H1 (cell line): ENCODE results near the gene TMEM38A. TPM values are rescaled to one million over a fixed set of nuclear protein-coding genes. Genes with fewer than 3 reads are reported as not detected.

Source experiments
- CTCF ChIA-PET: fragments of 300-600 bp; sonication (Branson Sonifier 250); formaldehyde crosslinking; loops from one replicate; lab custom pipeline; 2021; ENCODE audit not compliant: partially characterized antibody; lab: Charles Lee
- POLR2A ChIA-PET: fragments of 300-600 bp; sonication (Branson Sonifier 250); formaldehyde crosslinking; loops from one replicate; lab custom pipeline; 2021; ENCODE audit warnings: inconsistent platforms; ENCODE audit not compliant: partially characterized antibody; lab: Charles Lee
- DNase-seq, 2 experiments: peaks; one replicate each; pipeline versions ENCODE4 v3.0.0 to v3.0.0-alpha.2; 2010 to 2022; ENCODE audit warnings: low spot score in 2 of 2, low read depth in 1 of 2, mixed read lengths in 1 of 2
- FAIRE-seq: peaks from 2 replicates; lab custom pipeline; 2011; peaks lifted over from hg19 to GRCh38; lab: Jason Lieb, UNC
- H2AFZ ChIP-seq: 2 replicates; pipeline ENCODE4 v1.8.1; 2012; ENCODE audit warnings: low read length, inconsistent platforms
- H2AK5ac ChIP-seq: 2 replicates; pipeline ENCODE4 v1.6.1; 2013; ENCODE audit warnings: low read depth, low read length
- H2BK120ac ChIP-seq: replicated peaks from 2 replicates; pipeline ENCODE3; 2013; ENCODE audit warnings: low read depth, low read length, inconsistent platforms
- H2BK12ac ChIP-seq: 2 replicates; pipeline ENCODE4 v1.6.1; 2013; ENCODE audit warnings: low read depth, low read length
- H2BK15ac ChIP-seq: 2 replicates; pipeline ENCODE4 v1.6.1; 2013; ENCODE audit warnings: low read length
- H2BK20ac ChIP-seq: 2 replicates; pipeline ENCODE4 v1.6.1; 2013; ENCODE audit warnings: low read length
- H2BK5ac ChIP-seq: 2 replicates; pipeline ENCODE4 v1.6.1; 2013; ENCODE audit warnings: low read depth, low read length
- H3K14ac ChIP-seq: 2 replicates; pipeline ENCODE4 v1.6.1; 2013; ENCODE audit warnings: inconsistent platforms; ENCODE audit not compliant: insufficient read length
- H3K18ac ChIP-seq: 2 replicates; pipeline ENCODE4 v1.6.1; 2013; ENCODE audit warnings: low read length; ENCODE audit errors: extremely low read depth
- H3K23ac ChIP-seq: 2 replicates; pipeline ENCODE4 v1.6.1; 2013; ENCODE audit warnings: inconsistent platforms; ENCODE audit not compliant: insufficient read length
- H3K23me2 ChIP-seq: 2 replicates; pipeline ENCODE4 v1.6.1; 2013; ENCODE audit warnings: low read depth, low read length
- H3K27ac ChIP-seq: 2 replicates; pipeline ENCODE4 v1.6.1; 2011; ENCODE audit warnings: low read depth, low read length, inconsistent platforms
- H3K27me3 ChIP-seq, 4 experiments: replicated peaks in 1 of 4; 1 replicate in 1 of 4; 2 replicates in 3 of 4; pipeline versions ENCODE4 v1.6.1 to v1.8.1; 2011 to 2013; ENCODE audit warnings: low read length in 3 of 4, mild to moderate bottlenecking in 3 of 4, inconsistent platforms in 2 of 4, mixed read lengths in 2 of 4, moderate library complexity in 1 of 4; ENCODE audit not compliant: control insufficient read depth in 3 of 4, insufficient read depth in 3 of 4; ENCODE audit errors: extremely low read depth in 1 of 4
- H3K36me3 ChIP-seq, 4 experiments: 2 replicates each; pipeline versions ENCODE4 v1.6.1 to v1.8.1; 2011 to 2013; ENCODE audit warnings: mild to moderate bottlenecking in 4 of 4, low read length in 3 of 4, moderate library complexity in 2 of 4, control low read depth in 1 of 4, inconsistent platforms in 1 of 4; ENCODE audit not compliant: insufficient read depth in 4 of 4, control insufficient read depth in 2 of 4
- H3K4ac ChIP-seq: replicated peaks from 2 replicates; pipeline ENCODE3; 2013; ENCODE audit warnings: low read length, low read depth, mixed read lengths, inconsistent platforms; ENCODE audit not compliant: insufficient read length
- H3K4me1 ChIP-seq, 4 experiments: replicated peaks in 1 of 4; 1 replicate in 1 of 4; 2 replicates in 3 of 4; pipeline versions ENCODE4 v1.6.1 to v1.8.1; 2011 to 2013; ENCODE audit warnings: low read length in 3 of 4, inconsistent platforms in 2 of 4, mixed read lengths in 1 of 4; ENCODE audit not compliant: insufficient read depth in 4 of 4, control insufficient read depth in 3 of 4
- H3K4me2 ChIP-seq, 2 experiments: 2 replicates each; pipeline versions ENCODE4 v1.6.1 to v1.8.1; 2011 to 2013; ENCODE audit warnings: low read depth in 2 of 2, low read length in 2 of 2, control low read depth in 1 of 2, inconsistent platforms in 1 of 2, mild to moderate bottlenecking in 1 of 2; ENCODE audit not compliant: insufficient read depth in 1 of 2
- H3K4me3 ChIP-seq, 4 experiments: fragments of 200-600, 300-600 bp in 1 of 4; sonication (generic), shearing (Covaris generic), sonication (Bioruptor Twin) in 1 of 4; 2 replicates each; pipeline versions ENCODE4 v1.5.1 to v1.8.1; 2011 to 2016; ENCODE audit warnings: low read length in 4 of 4, low read depth in 3 of 4, control low read depth in 2 of 4, inconsistent platforms in 2 of 4, mild to moderate bottlenecking in 2 of 4, mixed read lengths in 1 of 4, moderate library complexity in 1 of 4; ENCODE audit not compliant: insufficient read depth in 2 of 4; ENCODE audit errors: extremely low read depth in 1 of 4
- H3K56ac ChIP-seq: replicated peaks from 2 replicates; pipeline ENCODE3; 2013; ENCODE audit warnings: low read depth, mild to moderate bottlenecking, mixed read lengths, low read length, inconsistent platforms; ENCODE audit not compliant: insufficient read length
- H3K79me1 ChIP-seq: 2 replicates; pipeline ENCODE4 v1.6.1; 2013; ENCODE audit warnings: low read depth, low read length, control low read depth
- H3K79me2 ChIP-seq, 2 experiments: 2 replicates each; pipeline versions ENCODE4 v1.6.1 to v1.8.1; 2012 to 2013; ENCODE audit warnings: low read length in 2 of 2, mild to moderate bottlenecking in 2 of 2, inconsistent platforms in 1 of 2; ENCODE audit not compliant: insufficient read depth in 2 of 2, control insufficient read depth in 1 of 2
- H3K9ac ChIP-seq, 4 experiments: replicated peaks in 1 of 4; 1 replicate in 1 of 4; 2 replicates in 3 of 4; pipeline versions ENCODE4 v1.6.1 to v1.8.1; 2011 to 2013; ENCODE audit warnings: low read depth in 3 of 4, low read length in 3 of 4, control low read depth in 2 of 4, mild to moderate bottlenecking in 2 of 4, moderate library complexity in 2 of 4, inconsistent platforms in 1 of 4; ENCODE audit errors: extremely low read depth in 1 of 4
- H3K9me3 ChIP-seq, 2 experiments: 2 replicates each; pipeline versions ENCODE4 v1.6.1 to v1.8.1; 2012 to 2013; ENCODE audit warnings: mild to moderate bottlenecking in 2 of 2, moderate library complexity in 2 of 2, control low read depth in 1 of 2, inconsistent platforms in 1 of 2, low read depth in 1 of 2, low read length in 1 of 2, mixed read lengths in 1 of 2; ENCODE audit not compliant: insufficient read depth in 2 of 2
- H4K20me1 ChIP-seq, 2 experiments: replicated peaks in 1 of 2; 2 replicates each; pipeline versions ENCODE3 to v1.8.1; 2011 to 2013; ENCODE audit warnings: inconsistent platforms in 2 of 2, low read length in 2 of 2, mild to moderate bottlenecking in 1 of 2; ENCODE audit not compliant: insufficient read depth in 2 of 2, control insufficient read depth in 1 of 2
- H4K5ac ChIP-seq: 2 replicates; pipeline ENCODE4 v1.6.1; 2013; ENCODE audit warnings: low read length, low read depth, mixed read lengths, inconsistent platforms; ENCODE audit not compliant: insufficient read length
- H4K8ac ChIP-seq: 2 replicates; pipeline ENCODE4 v1.8.0; 2013; ENCODE audit warnings: mild to moderate bottlenecking, moderate library complexity, low read length, inconsistent platforms; ENCODE audit not compliant: insufficient read depth; ENCODE audit errors: extremely low read depth
- H4K91ac ChIP-seq: replicated peaks from 2 replicates; pipeline ENCODE3; 2013; ENCODE audit warnings: low read length, mixed read lengths, inconsistent platforms; ENCODE audit not compliant: insufficient read length
- CHD2 ChIP-seq: IDR thresholded peaks from 2 replicates; pipeline ENCODE4 v1.6.1; 2012; ENCODE audit warnings: low read length, improper control_type of control experiment
- EGR1 ChIP-seq: IDR thresholded peaks from 2 replicates; pipeline ENCODE4 v1.6.1; 2011; ENCODE audit warnings: low read depth, low read length, borderline replicate concordance
- EP300 ChIP-seq, 2 experiments: IDR thresholded peaks; 1 replicate in 1 of 2; 2 replicates in 1 of 2; pipeline ENCODE4 v1.6.1; 2011 to 2012; ENCODE audit warnings: low read depth in 2 of 2, low read length in 2 of 2, mild to moderate bottlenecking in 2 of 2, borderline replicate concordance in 1 of 2, inconsistent platforms in 1 of 2, moderate library complexity in 1 of 2
- JUN ChIP-seq: IDR thresholded peaks from 2 replicates; pipeline ENCODE4 v1.6.1; 2011; ENCODE audit warnings: low read depth, mild to moderate bottlenecking, improper control_type of control experiment, low read length
- KDM1A ChIP-seq: fragments of 200-600, 300-600 bp; sonication (generic); IDR thresholded peaks from 2 replicates; pipeline ENCODE4 v1.7.1; 2016; ENCODE audit warnings: mild to moderate bottlenecking, low read length, borderline replicate concordance
- POLR2AphosphoS5 ChIP-seq: IDR thresholded peaks from 2 replicates; pipeline ENCODE4 v1.6.1; 2011; ENCODE audit warnings: low read depth, low read length
- POU5F1 ChIP-seq: IDR thresholded peaks from 2 replicates; pipeline ENCODE4 v1.6.1; 2011; ENCODE audit warnings: low read depth, mild to moderate bottlenecking, low read length, moderate library complexity
- RAD21 ChIP-seq, 2 experiments: IDR thresholded peaks in 1 of 2; conservative IDR thresholded peaks in 1 of 2; 2 replicates each; pipeline ENCODE4 v1.6.1; 2011; ENCODE audit warnings: low read depth in 2 of 2, low read length in 2 of 2, improper control_type of control experiment in 1 of 2, inconsistent platforms in 1 of 2, mild to moderate bottlenecking in 1 of 2, moderate library complexity in 1 of 2
- RFX5 ChIP-seq: IDR thresholded peaks from 2 replicates; pipeline ENCODE4 v1.6.1; 2011; ENCODE audit warnings: low read depth, low read length, improper control_type of control experiment, borderline replicate concordance
- SAP30 ChIP-seq: fragments of 300-600 bp; sonication (generic); IDR thresholded peaks from 2 replicates; pipeline ENCODE4 v1.7.1; 2012; ENCODE audit warnings: low read length, moderate library complexity, mild to moderate bottlenecking, inconsistent platforms; ENCODE audit not compliant: insufficient read depth, insufficient replicate concordance
- SRF ChIP-seq: IDR thresholded peaks from 2 replicates; pipeline ENCODE4 v1.6.1; 2011; ENCODE audit warnings: mild to moderate bottlenecking, low read depth, low read length, moderate library complexity
- YY1 ChIP-seq: IDR thresholded peaks from 2 replicates; pipeline ENCODE4 v1.6.1; 2011; ENCODE audit warnings: low read depth, mild to moderate bottlenecking, low read length
- WGBS, 2 experiments: shearing (Covaris generic) in 1 of 2; methylation state at CpG; one replicate each; pipeline versions ENCODE4 v1.1.6 to v1.1.7; 2013 to 2015; ENCODE audit warnings: low lambda C conversion rate in 2 of 2, mixed read lengths in 2 of 2, inconsistent platforms in 1 of 2, low coverage in 1 of 2, missing lambda C conversion rate in 1 of 2; ENCODE audit not compliant: insufficient replicate concordance in 2 of 2, insufficient coverage in 1 of 2, insufficient read length in 1 of 2; ENCODE audit errors: extremely low coverage in 1 of 2, missing lambda C conversion rate in 1 of 2; 5-methylcytosine and 5-hydroxymethylcytosine counted together
- polyA plus RNA-seq, 7 experiments: library from polyadenylated mRNA; depleted of rRNA in 3 of 7; stranded (reverse) in 5 of 7; unstranded in 2 of 7; fragments of >200 nt in 5 of 7; fragments of 200-250 nt in 2 of 7; gene quantifications; 1 replicate in 5 of 7; 2 replicates in 1 of 7; 4 replicates in 1 of 7; pipeline versions ENCODE4 v1.2.1 to v1.2.3, GENCODE V29; 2011 to 2013; ENCODE audit warnings: missing spikeins in 2 of 7, mixed read lengths in 2 of 7
- total RNA-seq: library from RNA; stranded (reverse); fragmentation: NEBNext Ultra II Directional; extraction: Animal tissue kit (Norgen Biotek cat#: 25700); gene quantifications from 2 replicates; pipeline ENCODE4 v1.2.1, GENCODE V29; 2021
- TF ChIP-seq, protein P1 (sequence below): IDR thresholded peaks from 2 replicates; pipeline ENCODE4 v1.6.1; 2011; ENCODE audit warnings: low read depth, mild to moderate bottlenecking, low read length; ENCODE audit not compliant: insufficient read depth

The TMEM38A gene
- total and polyA plus RNA-seq, 2 of the 8 experiments (the other 6 are each of a cell fraction or from before 2014, with no cell fraction given), result 8.9 to 9.2 TPM

GRCh38 chr19:16612636-16613035 is 48.3 kb upstream of the TMEM38A start:
- CTCF ChIA-PET, result interaction anchor here (0.8 to 2.1 kb wide), 6 partner anchors 9 to 78 kb away, joined by 3 to 10 read pairs (median 4); no protein-coding TSS in a partner anchor
- H3K18ac ChIP-seq, result no peak overlapping the region
- POLR2A ChIA-PET, result interaction anchor here (1.1 to 1.9 kb wide), 3 partner anchors 9 to 285 kb away, joined by 3 to 6 read pairs (median 5); no protein-coding TSS in a partner anchor
- no peak overlapping the region for H3K14ac ChIP-seq
- H3K79me1 ChIP-seq, result peaks cover 48% of the 10 kb centered on the region
- no peak for FAIRE-seq
- 83% methylated on average over 3 of the region's 3 CpGs; no CpG with 5 or more reads in 1 of the 2 experiments for WGBS, 2 experiments
- peaks cover 24 to 41% of the 10 kb centered on the region in 2 experiments for H4K20me1 ChIP-seq
- H3K23ac ChIP-seq, result no peak overlapping the region
- H3K4me1 ChIP-seq, result peaks cover 0 to 4% (median 3%) of the 10 kb centered on the region in 4 experiments; a peak in 2 of 7 replicates
- no peak overlapping the region for H3K27ac ChIP-seq
- no peak overlapping the region for H2BK15ac ChIP-seq
- no peak overlapping the region for H4K8ac ChIP-seq
- H3K27me3 ChIP-seq, result no peaks in the 10 kb centered on the region
- no peak overlapping the region for H3K9ac ChIP-seq
- no peaks in the 10 kb centered on the region for H3K9me3 ChIP-seq
- peaks cover 12 to 92% of the 10 kb centered on the region in 2 experiments for H3K79me2 ChIP-seq
- TF ChIP-seq RFX5 (no peak), YY1 (no peak), SRF (no peak), EGR1 (no peak), POLR2AphosphoS5 (no peak), CHD2 (no peak), KDM1A (no peak), RAD21 (IDR thresholded peaks at IDR 0.05 in 1 of 2, conservative IDR thresholded peaks at IDR 0.05 in 1 of 2; ENCODE audit: low read depth in 2 of 2, low read length in 2 of 2) (no peak), EP300 (IDR thresholded peaks at IDR 0.05; ENCODE audit: borderline replicate concordance in 1 of 2, low read depth in 2 of 2, low read length in 2 of 2) (no peak), POU5F1 (no peak), JUN (no peak), SAP30 (no peak)
- TF ChIP-seq, protein P1, sequence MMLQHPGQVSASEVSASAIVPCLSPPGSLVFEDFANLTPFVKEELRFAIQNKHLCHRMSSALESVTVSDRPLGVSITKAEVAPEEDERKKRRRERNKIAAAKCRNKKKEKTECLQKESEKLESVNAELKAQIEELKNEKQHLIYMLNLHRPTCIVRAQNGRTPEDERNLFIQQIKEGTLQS, result no peak
- TF ChIP-seq, all 59 proteins: peak for 0
- H3K36me3 ChIP-seq, result no peaks in the 10 kb centered on the region
- no peak overlapping the region for H4K91ac ChIP-seq
- H2BK5ac ChIP-seq, result no peak overlapping the region
- no peak overlapping the region for H2BK120ac ChIP-seq
- no peak for DNase-seq
- no peak overlapping the region for H3K4me3 ChIP-seq
- no peak overlapping the region for H2BK12ac ChIP-seq
- no peak overlapping the region for H4K5ac ChIP-seq
- no peak overlapping the region for H3K56ac ChIP-seq
- no peak overlapping the region for H2AK5ac ChIP-seq
- no peaks in the 10 kb centered on the region for H3K23me2 ChIP-seq
- no peak overlapping the region for H3K4ac ChIP-seq
- H3K4me2 ChIP-seq, result no peak overlapping the region
- H2BK20ac ChIP-seq, result no peak overlapping the region
- H2AFZ ChIP-seq, result no peak overlapping the region
